Trophoblast cell (in vitro differentiated cells and primary cell): ENCODE data around the gene HIPK2.
A peak's percentile ranks its signal among the peaks of the same experiment; 100 is the strongest.

Experiments used
- DNase-seq, 2 donors: peaks; one replicate each; pipeline ENCODE4 v3.0.0-alpha.2; 2016
- H2AFZ ChIP-seq: 2 replicates; pipeline ENCODE4 v1.6.1; 2013; ENCODE audit warnings: low read length, moderate library complexity, mild to moderate bottlenecking; ENCODE audit not compliant: insufficient read depth, poor library complexity
- H2AK5ac ChIP-seq: 2 replicates; pipeline ENCODE4 v1.6.1; 2013; ENCODE audit warnings: mild to moderate bottlenecking, low read length
- H2BK120ac ChIP-seq: 2 replicates; pipeline ENCODE4 v1.6.1; 2013; ENCODE audit warnings: low read length, mild to moderate bottlenecking, moderate library complexity; ENCODE audit not compliant: insufficient read depth, poor library complexity
- H2BK12ac ChIP-seq: 2 replicates; pipeline ENCODE4 v1.6.1; 2013; ENCODE audit warnings: mild to moderate bottlenecking, low read length, moderate library complexity
- H2BK5ac ChIP-seq: 2 replicates; pipeline ENCODE4 v1.6.1; 2013; ENCODE audit warnings: low read length, low read depth, moderate library complexity, mild to moderate bottlenecking; ENCODE audit not compliant: poor library complexity
- H3K14ac ChIP-seq: 2 replicates; pipeline ENCODE4 v1.6.1; 2013; ENCODE audit warnings: mild to moderate bottlenecking, low read length
- H3K18ac ChIP-seq: 2 replicates; pipeline ENCODE4 v1.6.1; 2013; ENCODE audit warnings: mild to moderate bottlenecking, low read length
- H3K23ac ChIP-seq: 2 replicates; pipeline ENCODE4 v1.6.1; 2013; ENCODE audit warnings: low read length
- H3K27ac ChIP-seq: 2 replicates; pipeline ENCODE4 v1.5.1; 2013; ENCODE audit warnings: low read depth, mild to moderate bottlenecking, inconsistent platforms, low read length, moderate library complexity
- H3K27me3 ChIP-seq: 2 replicates; pipeline ENCODE4 v1.6.1; 2013; ENCODE audit warnings: inconsistent platforms, mild to moderate bottlenecking, low read length, moderate library complexity; ENCODE audit not compliant: insufficient read depth
- H3K36me3 ChIP-seq, 2 experiments: 1 replicate in 1 of 2; 2 replicates in 1 of 2; pipeline ENCODE4 v1.6.1; 2013; ENCODE audit warnings: low read length in 2 of 2, mild to moderate bottlenecking in 2 of 2, moderate library complexity in 1 of 2; ENCODE audit not compliant: insufficient read depth in 2 of 2, control insufficient read depth in 1 of 2
- H3K4ac ChIP-seq: 2 replicates; pipeline ENCODE4 v1.6.1; 2013; ENCODE audit warnings: low read depth, mild to moderate bottlenecking, low read length, moderate library complexity
- H3K4me1 ChIP-seq, 2 experiments: 1 replicate in 1 of 2; 2 replicates in 1 of 2; pipeline ENCODE4 v1.6.1; 2013; ENCODE audit warnings: low read length in 2 of 2, mild to moderate bottlenecking in 2 of 2, moderate library complexity in 1 of 2; ENCODE audit not compliant: insufficient read depth in 2 of 2, control insufficient read depth in 1 of 2
- H3K4me2 ChIP-seq: 2 replicates; pipeline ENCODE4 v1.6.1; 2013; ENCODE audit warnings: inconsistent platforms, mild to moderate bottlenecking, low read length, moderate library complexity
- H3K4me3 ChIP-seq: 2 replicates; pipeline ENCODE4 v1.5.1; 2013; ENCODE audit warnings: mild to moderate bottlenecking, low read depth, low read length, inconsistent platforms
- H3K79me1 ChIP-seq: one replicate; pipeline ENCODE4 v1.6.1; 2013; ENCODE audit warnings: low read length
- H3K79me2 ChIP-seq: 2 replicates; pipeline ENCODE4 v1.6.1; 2013; ENCODE audit warnings: low read length, mild to moderate bottlenecking; ENCODE audit not compliant: control insufficient read depth, insufficient read depth, poor library complexity
- H3K9ac ChIP-seq: 2 replicates; pipeline ENCODE4 v1.6.1; 2013; ENCODE audit warnings: mild to moderate bottlenecking, low read length
- H3K9me3 ChIP-seq: 2 replicates; pipeline ENCODE4 v1.6.1; 2013; ENCODE audit warnings: low read depth, mild to moderate bottlenecking, control low read depth, inconsistent platforms, low read length; ENCODE audit not compliant: insufficient read depth
- H4K12ac ChIP-seq: 2 replicates; pipeline ENCODE4 v1.6.1; 2013; ENCODE audit warnings: low read depth, mild to moderate bottlenecking, low read length, moderate library complexity
- H4K8ac ChIP-seq: 2 replicates; pipeline ENCODE4 v1.6.1; 2013; ENCODE audit warnings: low read depth, mild to moderate bottlenecking, low read length, moderate library complexity
- H4K91ac ChIP-seq: one replicate; pipeline ENCODE4 v1.6.1; 2013; ENCODE audit warnings: low read depth, mild to moderate bottlenecking, low read length, moderate library complexity
- WGBS: extraction: QIAGEN DNeasy Blood & Tissue Kit; methylation state at CpG from one replicate; pipeline ENCODE4 v1.1.7; 2013; ENCODE audit warnings: missing lambda C conversion rate; ENCODE audit not compliant: insufficient read length, insufficient coverage; ENCODE audit errors: extremely low coverage; 5-methylcytosine and 5-hydroxymethylcytosine counted together

HIPK2 gene

GRCh38 chr7:139568346-139568675 lies 209.5 kb downstream of the HIPK2 start:
- Histone ChIP-seq H4K8ac (no peak overlapping the region), H3K9ac (no peak overlapping the region), H3K18ac (no peak overlapping the region), H3K27ac (no peak overlapping the region), H2AFZ (no peak overlapping the region), H3K4me2 (no peak overlapping the region), H3K27me3 (no peaks in the 10 kb centered on the region), H3K79me2 (no peaks in the 10 kb centered on the region), H3K4ac (no peak overlapping the region), H3K14ac (no peak overlapping the region), H3K4me1 (no peaks in the 10 kb centered on the region), H4K12ac (no peak overlapping the region), H3K36me3 (peaks cover 2 to 4% of the 10 kb centered on the region in 2 experiments), H4K91ac (no peak overlapping the region), H2BK120ac (no peak overlapping the region), H3K9me3 (peaks cover 5% of the 10 kb centered on the region), H3K4me3 (no peak overlapping the region), H2BK12ac (no peak overlapping the region), H3K79me1 (no peaks in the 10 kb centered on the region), H2AK5ac (no peak overlapping the region), H2BK5ac (no peak overlapping the region), H3K23ac (no peak overlapping the region)
- WGBS, result no CpG with 5 or more reads among the region's 6 CpGs
- DNase-seq, result no peak

GRCh38 chr7:139567647-139568345 lies 210.0 kb downstream of the HIPK2 start:
- H4K91ac ChIP-seq, result no peak overlapping the region
- no peak overlapping the region for H3K4me3 ChIP-seq
- no peak overlapping the region for H3K9ac ChIP-seq
- H3K79me1 ChIP-seq, result no peaks in the 10 kb centered on the region
- no peak overlapping the region for H3K4ac ChIP-seq
- no peaks in the 10 kb centered on the region for H3K27me3 ChIP-seq
- no peak overlapping the region for H3K14ac ChIP-seq
- no peaks in the 10 kb centered on the region for H3K4me1 ChIP-seq
- H2AFZ ChIP-seq, result no peak overlapping the region
- no peak overlapping the region for H3K23ac ChIP-seq
- no peak overlapping the region for H4K8ac ChIP-seq
- peaks cover 0 to under 1% of the 10 kb centered on the region in 2 experiments for H3K36me3 ChIP-seq
- no peak overlapping the region for H3K27ac ChIP-seq
- H3K4me2 ChIP-seq, result no peak overlapping the region
- H3K18ac ChIP-seq, result no peak overlapping the region
- peak in 1 of 2 donors; percentile 51 for DNase-seq
- H3K79me2 ChIP-seq, result no peaks in the 10 kb centered on the region
- H2AK5ac ChIP-seq, result no peak overlapping the region
- H2BK5ac ChIP-seq, result no peak overlapping the region
- no peak overlapping the region for H4K12ac ChIP-seq
- H2BK120ac ChIP-seq, result no peak overlapping the region
- WGBS, result no CpG with 5 or more reads among the region's 14 CpGs
- H3K9me3 ChIP-seq, result peaks cover 2% of the 10 kb centered on the region
- no peak overlapping the region for H2BK12ac ChIP-seq

DNA sequence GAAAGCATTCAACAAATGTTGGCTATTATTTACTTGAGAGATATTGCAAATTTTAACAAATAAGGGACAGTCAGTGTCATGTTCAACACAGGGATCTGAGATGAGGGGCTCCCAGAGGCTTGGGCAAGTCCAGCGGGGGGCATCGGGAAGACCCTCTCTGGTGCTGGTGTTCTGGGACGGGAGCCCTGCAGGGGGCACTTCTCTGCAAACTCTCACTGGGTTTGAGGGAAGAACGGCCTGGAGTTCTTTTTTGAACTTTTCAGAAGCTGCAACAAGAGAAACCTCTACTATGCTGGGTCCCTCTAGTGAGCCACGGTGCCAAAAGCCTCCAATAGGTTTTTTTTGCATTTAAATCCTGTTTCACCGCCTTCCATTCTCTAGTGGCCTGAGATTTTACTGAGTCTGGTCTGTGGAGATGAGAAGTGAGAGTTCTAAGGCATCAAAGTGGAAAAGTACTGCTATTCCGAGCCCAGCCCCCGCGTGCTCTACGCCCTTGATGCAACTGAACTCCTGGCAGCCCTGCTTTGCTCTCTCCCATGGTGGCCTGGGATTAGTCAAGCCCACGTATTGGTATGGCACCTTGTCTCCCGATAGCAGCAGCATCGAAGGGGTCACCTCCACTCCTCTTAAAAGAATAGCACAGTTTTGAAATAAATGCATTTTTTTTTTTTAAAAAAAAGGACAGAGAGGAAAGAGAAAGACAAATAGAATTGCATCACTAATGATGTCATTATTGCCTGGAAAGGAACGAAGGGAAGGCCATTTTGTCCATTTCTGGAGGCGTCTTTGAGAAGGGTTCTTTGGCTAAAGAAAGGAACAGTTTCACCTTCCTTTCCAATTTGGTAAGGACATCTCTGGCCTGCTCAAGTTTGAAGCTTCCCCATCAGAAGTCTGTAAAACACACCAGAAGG lies 210.8 kb downstream of the HIPK2 start:
- Histone ChIP-seq H3K9ac (no peak overlapping the region), H3K4me2 (no peak overlapping the region), H2AFZ (no peak overlapping the region), H3K4me3 (no peak overlapping the region), H3K23ac (no peak overlapping the region), H3K27ac (no peak overlapping the region), H3K27me3 (no peaks in the 10 kb centered on the region), H2AK5ac (no peak overlapping the region), H3K14ac (no peak overlapping the region), H4K8ac (no peak overlapping the region), H3K79me1 (no peaks in the 10 kb centered on the region), H3K18ac (no peak overlapping the region), H4K12ac (no peak overlapping the region), H2BK120ac (no peak overlapping the region), H4K91ac (no peak overlapping the region), H3K4me1 (no peaks in the 10 kb centered on the region), H2BK12ac (no peak overlapping the region), H2BK5ac (no peak overlapping the region), H3K36me3 (no peaks in the 10 kb centered on the region), H3K79me2 (no peaks in the 10 kb centered on the region), H3K9me3 (peaks cover 1% of the 10 kb centered on the region), H3K4ac (no peak overlapping the region)
- no peak for DNase-seq
- no CpG with 5 or more reads among the region's 15 CpGs for WGBS

DNA sequence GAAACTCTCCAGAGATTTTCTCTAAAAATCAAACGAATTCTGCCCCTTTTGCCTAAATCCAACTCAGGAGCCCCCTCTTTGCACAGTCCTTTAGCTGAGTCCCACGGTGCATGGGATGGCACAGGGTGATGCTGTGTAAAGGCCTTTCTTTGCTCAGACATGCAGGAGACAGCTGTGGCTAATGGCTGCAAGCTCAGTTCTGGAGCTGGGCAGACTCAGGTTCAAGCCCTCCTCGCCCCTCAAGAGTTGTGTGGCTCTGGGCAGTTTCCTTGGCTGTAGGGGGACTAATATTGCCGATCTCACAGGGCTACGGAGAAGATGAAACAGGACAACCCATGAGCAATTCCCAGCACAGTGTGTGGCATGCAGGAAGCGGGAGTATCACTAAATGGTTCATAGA lies 211.7 kb downstream of the HIPK2 start:
- Histone ChIP-seq H4K8ac (no peak overlapping the region), H2BK12ac (no peak overlapping the region), H3K9ac (no peak overlapping the region), H3K9me3 (peaks cover 1% of the 10 kb centered on the region), H2AFZ (no peak overlapping the region), H3K4me1 (no peaks in the 10 kb centered on the region), H3K36me3 (no peaks in the 10 kb centered on the region), H3K23ac (no peak overlapping the region), H3K4me3 (no peak overlapping the region), H4K12ac (no peak overlapping the region), H2BK5ac (no peak overlapping the region), H3K27ac (no peak overlapping the region), H2BK120ac (no peak overlapping the region), H4K91ac (no peak overlapping the region), H3K27me3 (no peaks in the 10 kb centered on the region), H3K14ac (no peak overlapping the region), H3K79me1 (no peaks in the 10 kb centered on the region), H3K4ac (no peak overlapping the region), H3K18ac (no peak overlapping the region), H2AK5ac (no peak overlapping the region), H3K79me2 (no peaks in the 10 kb centered on the region), H3K4me2 (no peak overlapping the region)
- no peak for DNase-seq
- no CpG with 5 or more reads among the region's 6 CpGs for WGBS
